ENCODE results near the gene BAD.
"Not testable (repeated sequence)": the region's sequence is repeated elsewhere in the genome, so short reads cannot be mapped to it uniquely, and the experiment has no call there.

Gene BAD

GRCh38 chr11:64246871-64247728, 37.4 kb downstream of the BAD start, which contains the start of gene PPP1R14B:
PPP1R14B (minus strand) TSS chr11:64246943; CDS start chr11:64246673, 270 bp downstream.
- Mint-ChIP-seq H3K36me3 (peaks cover 10 to 27% of the 10 kb centered on the region in 2 donors), H3K27ac (peak within 1 kb of the TSS; percentile 96), H3K4me3 (peak within 1 kb of the TSS; percentile 94 to 95), H3K4me1 (peaks cover 27 to 70% of the 10 kb centered on the region in 2 donors), H3K27me3 (no peaks in the 10 kb centered on the region), H3K9me3 (no peaks in the 10 kb centered on the region)
- peak; percentile 77 for DNase-seq
- ATAC-seq (replicated peaks): peak; percentile 57 to 67

- peaks cover 23 to 67% of the 10 kb centered on the region in 2 donors for H3K4me1 Mint-ChIP-seq
- peak overlapping the region; percentile 90 for H3K27ac Mint-ChIP-seq
- H3K27me3 Mint-ChIP-seq, H3K9me3 Mint-ChIP-seq, DNase-seq: not testable (repeated sequence)
- H3K36me3 Mint-ChIP-seq: peaks cover 10 to 29% of the 10 kb centered on the region in 2 donors
- H3K4me3 Mint-ChIP-seq: peak overlapping the region; percentile 89 to 94
- ATAC-seq (replicated peaks): peak; percentile 8 to 9
Observed at GRCh38 chr11:64246621-64246870, 37.9 kb downstream of the BAD start.

DNA sequence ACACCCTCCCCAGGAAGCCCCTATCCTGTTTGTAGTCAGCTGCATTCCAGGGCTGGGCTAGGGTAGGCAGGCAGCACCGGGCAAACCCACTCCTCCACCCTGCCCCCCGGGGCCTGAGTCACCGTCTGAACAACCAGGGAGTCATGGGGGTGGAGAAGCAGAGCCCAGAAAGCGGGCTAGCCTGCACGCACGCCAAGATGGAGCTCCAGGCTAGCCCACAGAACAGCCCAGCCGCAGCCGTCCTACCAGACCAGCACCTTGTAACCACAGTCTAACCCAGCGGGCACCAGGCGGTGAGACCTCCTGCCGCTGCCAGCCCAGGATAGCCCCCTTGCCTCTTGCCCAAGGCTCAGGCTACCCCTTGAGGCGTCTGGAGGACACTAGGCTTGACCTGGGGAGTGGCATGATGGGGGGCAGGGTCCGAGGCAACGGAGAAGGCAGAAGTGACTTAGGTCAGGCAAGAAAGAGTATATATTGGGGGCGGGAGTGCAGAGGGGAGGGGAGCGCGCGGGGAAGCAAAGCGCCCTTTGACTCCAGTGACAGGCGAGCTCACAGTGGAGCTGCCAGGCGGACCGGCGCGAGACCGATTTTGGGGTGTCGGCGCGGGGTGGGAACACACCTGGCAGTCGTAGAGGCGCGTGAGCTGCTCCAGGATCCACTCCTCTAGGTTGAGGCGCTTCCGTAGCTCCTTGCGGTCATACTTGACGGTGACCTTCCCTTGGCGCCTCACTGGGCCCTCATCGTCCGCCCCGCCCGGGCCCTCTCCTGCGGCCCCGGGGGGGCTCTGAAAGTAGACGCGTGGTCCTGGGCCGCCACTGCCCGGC, 38.5 kb downstream of the BAD start:
- DNase-seq (peak; percentile 62), ATAC-seq (replicated peaks) (peak in 1 of 2 donors; percentile 3)
- Mint-ChIP-seq H3K27ac (peak overlapping the region; percentile 96), H3K4me3 (peak overlapping the region; percentile 94 to 95), H3K27me3 (no peaks in the 10 kb centered on the region), H3K9me3 (no peaks in the 10 kb centered on the region), H3K36me3 (peaks cover 11 to 31% of the 10 kb centered on the region in 2 donors), H3K4me1 (peaks cover 24 to 64% of the 10 kb centered on the region in 2 donors)

- peak overlapping the region; percentile 94 to 95 for H3K4me3 Mint-ChIP-seq
- peak overlapping the region; percentile 96 for H3K27ac Mint-ChIP-seq
- ATAC-seq (replicated peaks): no peak
- no peaks in the 10 kb centered on the region for H3K27me3 Mint-ChIP-seq
- H3K9me3 Mint-ChIP-seq: no peaks in the 10 kb centered on the region
- H3K36me3 Mint-ChIP-seq: peaks cover 16 to 31% of the 10 kb centered on the region in 2 donors
- no peak for DNase-seq
- peaks cover 22 to 62% of the 10 kb centered on the region in 2 donors for H3K4me1 Mint-ChIP-seq
Observed at GRCh38 chr11:64245401-64245796, 39.1 kb downstream of the BAD start.

GRCh38 chr11:64244966-64245365, 39.5 kb downstream of the BAD start:
- H3K27me3 Mint-ChIP-seq: no peaks in the 10 kb centered on the region
- H3K4me3 Mint-ChIP-seq: peak overlapping the region; percentile 94 to 95
- H3K27ac Mint-ChIP-seq: peak overlapping the region; percentile 96
- H3K9me3 Mint-ChIP-seq: no peaks in the 10 kb centered on the region
- H3K4me1 Mint-ChIP-seq: peaks cover 22 to 66% of the 10 kb centered on the region in 2 donors
- ATAC-seq (replicated peaks) (no peak), DNase-seq (no peak)
- H3K36me3 Mint-ChIP-seq: peaks cover 17 to 31% of the 10 kb centered on the region in 2 donors

DNA sequence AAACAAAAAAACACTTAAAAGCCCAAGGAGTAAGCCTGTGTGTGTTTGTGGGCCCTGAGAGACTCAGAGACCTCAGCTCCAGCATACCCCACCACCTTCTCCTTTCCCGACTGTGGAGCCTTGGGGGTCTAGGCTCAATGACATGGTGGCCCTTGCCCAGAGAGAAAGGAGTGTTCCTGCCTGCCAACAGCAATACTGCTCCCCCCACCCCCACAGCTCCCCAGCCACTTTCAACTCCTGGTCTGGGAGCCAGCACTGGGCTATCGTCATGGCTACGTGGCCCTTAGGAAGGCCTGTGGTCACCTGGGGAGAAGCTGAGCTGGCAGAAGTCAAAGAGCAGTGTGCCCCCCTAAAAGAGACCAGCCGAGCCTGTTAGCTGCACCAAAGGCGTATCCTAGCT, 40.4 kb downstream of the BAD start:
- H3K9me3 Mint-ChIP-seq: no peaks in the 10 kb centered on the region
- H3K4me3 Mint-ChIP-seq: peak overlapping the region; percentile 65 to 80
- no peak for DNase-seq
- ATAC-seq (replicated peaks): no peak
- H3K27ac Mint-ChIP-seq: peak overlapping the region; percentile 81
- peaks cover 27 to 69% of the 10 kb centered on the region in 2 donors for H3K4me1 Mint-ChIP-seq
- H3K27me3 Mint-ChIP-seq: no peaks in the 10 kb centered on the region
- peaks cover 25 to 35% of the 10 kb centered on the region in 2 donors for H3K36me3 Mint-ChIP-seq

GRCh38 chr11:64243236-64243854, 41.1 kb downstream of the BAD start:
- Mint-ChIP-seq H3K27me3 (no peaks in the 10 kb centered on the region), H3K4me3 (peak overlapping the region; percentile 65 to 80)

GRCh38 chr11:64241491-64242374, 42.7 kb downstream of the BAD start:
- DNase-seq (peak; percentile 50), ATAC-seq (replicated peaks) (peak; percentile 3 to 58)
- peaks cover 37 to 75% of the 10 kb centered on the region in 2 donors for H3K4me1 Mint-ChIP-seq
- no peaks in the 10 kb centered on the region for H3K9me3 Mint-ChIP-seq
- peaks cover 37 to 59% of the 10 kb centered on the region in 2 donors for H3K36me3 Mint-ChIP-seq
- H3K27me3 Mint-ChIP-seq: no peaks in the 10 kb centered on the region
- H3K27ac Mint-ChIP-seq: peak overlapping the region; percentile 99
- H3K4me3 Mint-ChIP-seq: peak overlapping the region; percentile 80 to 95

More at GRCh38 chr11:64243236-64243854, 41.1 kb downstream of the BAD start:
- ATAC-seq (replicated peaks): no peak
- no peaks in the 10 kb centered on the region for H3K9me3 Mint-ChIP-seq
- H3K4me1 Mint-ChIP-seq: peaks cover 32 to 73% of the 10 kb centered on the region in 2 donors
- peak overlapping the region; percentile 81 for H3K27ac Mint-ChIP-seq
- no peak for DNase-seq
- peaks cover 29 to 43% of the 10 kb centered on the region in 2 donors for H3K36me3 Mint-ChIP-seq

GRCh38 chr11:64241241-64241490, 43.3 kb downstream of the BAD start:
- H3K27ac Mint-ChIP-seq: peak overlapping the region; percentile 99
- H3K9me3 Mint-ChIP-seq: no peaks in the 10 kb centered on the region
- DNase-seq (peak; percentile 100), ATAC-seq (replicated peaks) (peak; percentile 70 to 73)
- no peaks in the 10 kb centered on the region for H3K27me3 Mint-ChIP-seq
- H3K36me3 Mint-ChIP-seq: peaks cover 37 to 59% of the 10 kb centered on the region in 2 donors
- H3K4me1 Mint-ChIP-seq: peaks cover 37 to 79% of the 10 kb centered on the region in 2 donors
- H3K4me3 Mint-ChIP-seq: peak overlapping the region; percentile 80 to 95

DNA sequence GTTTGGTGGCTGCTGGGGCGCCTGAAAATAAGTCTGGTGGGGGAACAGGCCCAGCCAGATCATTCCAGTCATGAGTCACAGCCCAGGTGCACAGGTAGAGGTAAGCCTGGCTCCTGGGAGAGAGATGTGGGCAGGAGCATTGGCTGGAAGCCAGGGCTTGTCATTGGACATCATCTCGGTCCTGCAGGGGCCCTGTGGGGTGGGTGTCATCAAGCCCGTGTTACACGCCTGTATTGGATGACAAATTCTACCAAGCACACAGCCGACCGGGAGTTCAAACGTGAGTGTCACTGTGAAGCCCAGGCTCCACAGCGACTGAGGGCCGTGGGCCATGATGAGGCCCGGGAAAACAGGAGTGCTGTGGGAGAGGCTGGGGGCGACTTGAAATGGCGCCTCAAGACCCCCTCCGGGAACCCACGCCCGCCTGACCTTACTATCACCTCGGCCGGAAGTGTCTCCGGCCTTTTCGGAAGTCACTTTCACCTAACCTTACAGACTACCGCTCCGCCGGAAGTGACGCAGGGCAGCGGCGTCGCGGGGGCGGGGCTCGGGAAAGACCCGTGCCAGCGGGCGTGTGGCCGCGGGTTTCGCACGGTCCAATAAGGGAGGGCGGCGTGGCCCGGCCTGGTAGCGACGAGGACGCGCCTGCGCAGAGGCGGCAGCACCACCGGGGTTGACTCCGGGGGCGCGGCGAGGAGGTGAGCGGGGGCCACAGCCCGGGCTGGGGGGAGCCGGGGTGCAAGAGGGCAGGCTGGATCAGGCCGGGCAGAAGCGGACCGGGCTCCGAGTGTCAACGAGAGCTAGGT, 43.8 kb downstream of the BAD start, which contains the start of gene FKBP2:
Gene FKBP2, plus strand, starts transcription at position 661 of the 806 bp plus-strand sequence. CDS start 1,293 bp downstream, outside the sequence.
- H3K4me3 Mint-ChIP-seq: peak within 1 kb of the TSS; percentile 80 to 95
- no peaks in the 10 kb centered on the region for H3K27me3 Mint-ChIP-seq
- peak within 1 kb of the TSS; percentile 99 for H3K27ac Mint-ChIP-seq
- ATAC-seq (replicated peaks) (peak; percentile 52 to 61), DNase-seq (peak; percentile 98)
- H3K9me3 Mint-ChIP-seq: no peaks in the 10 kb centered on the region
- peaks cover 37 to 57% of the 10 kb centered on the region in 2 donors for H3K36me3 Mint-ChIP-seq
- peaks cover 37 to 85% of the 10 kb centered on the region in 2 donors for H3K4me1 Mint-ChIP-seq

GRCh38 chr11:64239662-64240434, 44.6 kb downstream of the BAD start:
- Mint-ChIP-seq H3K9me3 (no peaks in the 10 kb centered on the region), H3K27ac (peak overlapping the region; percentile 99), H3K27me3 (no peaks in the 10 kb centered on the region), H3K4me1 (peaks cover 43 to 85% of the 10 kb centered on the region in 2 donors), H3K36me3 (peaks cover 44 to 63% of the 10 kb centered on the region in 2 donors), H3K4me3 (peak overlapping the region; percentile 80 to 95)
- peak; percentile 84 for DNase-seq
- ATAC-seq (replicated peaks): peak; percentile 47 to 48

DNA sequence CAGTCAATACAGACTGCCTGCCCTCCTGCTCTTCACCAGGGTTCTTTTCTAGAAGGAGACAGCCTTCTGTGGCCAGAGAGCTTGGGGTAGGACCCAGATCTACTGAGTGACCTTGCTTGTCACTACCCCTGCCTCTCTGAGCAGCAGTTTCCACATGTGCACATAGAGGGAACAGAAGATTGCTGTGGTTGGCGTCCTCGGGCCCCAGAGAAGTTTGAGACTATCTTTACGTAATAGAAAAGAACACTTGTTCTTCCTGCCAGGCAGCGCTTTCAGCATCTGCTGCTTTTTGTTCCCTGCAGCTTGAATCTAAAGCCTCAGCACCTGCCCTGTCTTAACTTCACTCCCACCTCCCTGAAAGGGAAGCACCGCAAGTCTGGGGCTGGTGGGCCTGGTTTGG, 45.5 kb downstream of the BAD start:
- no peak overlapping the region for H3K4me3 Mint-ChIP-seq
- peaks cover 44 to 60% of the 10 kb centered on the region in 2 donors for H3K36me3 Mint-ChIP-seq
- H3K27me3 Mint-ChIP-seq: no peaks in the 10 kb centered on the region
- ATAC-seq (replicated peaks) (no peak), DNase-seq (no peak)
- peak overlapping the region; percentile 99 for H3K27ac Mint-ChIP-seq
- peaks cover 43 to 81% of the 10 kb centered on the region in 2 donors for H3K4me1 Mint-ChIP-seq
- no peaks in the 10 kb centered on the region for H3K9me3 Mint-ChIP-seq

Measured in stimulated activated naive B cell treated with anti-CD40 and anti-IgM and Interleukin-4, amounts not matched to agents 10 μg/mL and 1 μg/mL and 100 μg/mL, for 72 hours (primary cell).